CD4-positive, alpha-beta memory T cell (primary cell): ENCODE results near the gene PLCL1. TPM values are rescaled to one million over a fixed set of nuclear protein-coding genes. Genes with fewer than 3 reads are reported as not detected.
A peak's percentile ranks its signal among the peaks of the same experiment; 100 is the strongest.

Experiments
- CTCF ChIA-PET: fragments of 350-600 bp; sonication (Branson Sonifier 250); formaldehyde crosslinking; loops from one replicate; lab custom pipeline; 2021; ENCODE audit warnings: inconsistent platforms; ENCODE audit not compliant: partially characterized antibody; lab: Charles Lee
- POLR2A ChIA-PET: fragments of 350-600 bp; sonication (Branson Sonifier 250); formaldehyde crosslinking; loops from one replicate; lab custom pipeline; 2021; ENCODE audit not compliant: partially characterized antibody; lab: Charles Lee
- DNase-seq, 5 donors: peaks; one replicate each; pipeline versions ENCODE4 v3.0.0 to v3.0.0-alpha.2; 2020 to 2022; ENCODE audit warnings: mixed read lengths in 1 of 5
- H3K27ac ChIP-seq: one replicate; pipeline ENCODE4 v1.7.0; 2013; ENCODE audit warnings: low read depth, low read length
- H3K27me3 ChIP-seq: 2 replicates; pipeline ENCODE4 v1.7.0; 2013; ENCODE audit warnings: mild to moderate bottlenecking, low read length, moderate library complexity; ENCODE audit not compliant: insufficient read depth
- H3K36me3 ChIP-seq: 2 replicates; pipeline ENCODE4 v1.7.0; 2013; ENCODE audit warnings: mild to moderate bottlenecking, low read length, moderate library complexity; ENCODE audit not compliant: insufficient read depth
- H3K4me1 ChIP-seq: 2 replicates; pipeline ENCODE4 v1.7.0; 2013; ENCODE audit warnings: mild to moderate bottlenecking, low read length, moderate library complexity; ENCODE audit not compliant: insufficient read depth
- H3K4me3 ChIP-seq, 2 donors: one replicate each; pipeline ENCODE4 v1.7.0; 2013; ENCODE audit warnings: low read length in 2 of 2, mild to moderate bottlenecking in 1 of 2
- H3K9me3 ChIP-seq, 2 donors: one replicate each; pipeline ENCODE4 v1.7.0; 2013; ENCODE audit warnings: low read length in 2 of 2, control low read depth in 1 of 2; ENCODE audit not compliant: control insufficient read depth in 1 of 2
- H3K27ac Mint-ChIP-seq, 7 donors: one replicate each; pipeline ENCODE4 v1.8.0; 2020 to 2021; ENCODE audit warnings: mixed read lengths in 7 of 7, mild to moderate bottlenecking in 6 of 7, inconsistent platforms in 3 of 7, moderate library complexity in 3 of 7
- H3K27me3 Mint-ChIP-seq, 2 donors: one replicate each; pipeline ENCODE4 v1.8.0; 2020 to 2021; ENCODE audit warnings: mixed read lengths in 2 of 2
- H3K36me3 Mint-ChIP-seq, 2 donors: one replicate each; pipeline ENCODE4 v1.8.0; 2020 to 2021; ENCODE audit warnings: mixed read lengths in 2 of 2, inconsistent platforms in 1 of 2, mild to moderate bottlenecking in 1 of 2
- H3K4me1 Mint-ChIP-seq, 4 donors: one replicate each; pipeline ENCODE4 v1.8.0; 2020 to 2021; ENCODE audit warnings: mixed read lengths in 4 of 4, mild to moderate bottlenecking in 1 of 4
- H3K4me3 Mint-ChIP-seq, 8 donors: one replicate each; pipeline ENCODE4 v1.8.0; 2020 to 2021; ENCODE audit warnings: mixed read lengths in 8 of 8, mild to moderate bottlenecking in 7 of 8, moderate library complexity in 6 of 8, inconsistent platforms in 3 of 8
- H3K9me3 Mint-ChIP-seq, 8 donors: one replicate each; pipeline ENCODE4 v1.8.0; 2020 to 2021; ENCODE audit warnings: mixed read lengths in 8 of 8, mild to moderate bottlenecking in 5 of 8, inconsistent platforms in 3 of 8, moderate library complexity in 1 of 8
- intact Hi-C: fragments of 100-400 bp; cut with micrococcal nuclease; formaldehyde crosslinking; loops from one replicate; pipeline ENCODE4 v1.15.1; 2023
- polyA plus RNA-seq, 2 donors: library from polyadenylated mRNA; unstranded; fragments of 300-500 nt; fragmentation: Illumina TruSeq; gene quantifications; one replicate each; pipeline ENCODE4 v1.2.3, GENCODE V29; 2021
- total RNA-seq, 2 experiments: library from RNA; stranded (reverse); gene quantifications; one replicate each; pipeline ENCODE4 v1.2.3, GENCODE V29; 2021

Gene PLCL1
- total and polyA plus RNA-seq, 4 experiments from 2014 or later: 5.5 to 17.6 (median 12.4) TPM

GRCh38 chr2:197941715-197942114, 137.3 kb downstream of the PLCL1 start:
- DNase-seq: no peak
- Mint-ChIP-seq H3K4me1 (peaks cover 16 to 43% (median 29%) of the 10 kb centered on the region in 4 donors), H3K4me3 (peak overlapping the region in 1 of 8 donors; percentile 4), H3K36me3 (no peaks in the 10 kb centered on the region), H3K27me3 (no peaks in the 10 kb centered on the region), H3K27ac (no peak overlapping the region), H3K9me3 (peaks cover 0 to 4% (median 0%) of the 10 kb centered on the region in 8 donors)
- Histone ChIP-seq H3K27ac (no peak overlapping the region), H3K36me3 (no peaks in the 10 kb centered on the region), H3K4me1 (no peaks in the 10 kb centered on the region), H3K9me3 (no peaks in the 10 kb centered on the region), H3K4me3 (no peak overlapping the region), H3K27me3 (no peaks in the 10 kb centered on the region)
- POLR2A ChIA-PET: no interaction called here
- intact Hi-C loops: no loop called here
- CTCF ChIA-PET: no interaction called here

DNA sequence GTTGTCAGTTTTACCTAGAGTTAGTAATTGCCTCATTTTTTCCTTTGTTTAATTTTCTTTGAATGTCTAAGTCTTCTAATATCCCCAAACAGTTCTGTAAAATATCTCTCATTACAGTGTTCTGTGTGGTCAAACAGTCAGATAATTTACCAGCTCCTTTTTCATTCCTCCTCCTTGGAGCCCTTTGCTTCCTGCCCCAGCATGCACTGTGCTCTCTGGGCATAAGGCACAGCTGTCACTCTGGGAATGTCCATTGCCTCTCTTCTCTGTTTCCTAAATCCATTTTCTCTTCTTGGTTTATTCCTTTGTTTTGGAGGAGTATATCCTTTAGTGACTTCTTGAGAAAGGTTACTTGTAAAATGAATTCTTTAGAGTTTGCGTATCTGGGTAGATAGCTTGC, 139.3 kb downstream of the PLCL1 start:
- H3K36me3 Mint-ChIP-seq: no peaks in the 10 kb centered on the region
- no peaks in the 10 kb centered on the region for H3K27me3 Mint-ChIP-seq
- no peak overlapping the region for H3K4me3 Mint-ChIP-seq
- H3K4me1 ChIP-seq: no peaks in the 10 kb centered on the region
- no peaks in the 10 kb centered on the region for H3K9me3 ChIP-seq
- H3K9me3 Mint-ChIP-seq: peaks cover 0 to 3% (median 0%) of the 10 kb centered on the region in 8 donors
- no peak overlapping the region for H3K27ac Mint-ChIP-seq
- H3K27me3 ChIP-seq: no peaks in the 10 kb centered on the region
- no peak overlapping the region for H3K27ac ChIP-seq
- DNase-seq: no peak
- H3K36me3 ChIP-seq: no peaks in the 10 kb centered on the region
- H3K4me3 ChIP-seq: no peak overlapping the region
- ChIA-PET POLR2A (no interaction called here), CTCF (no interaction called here)
- intact Hi-C loops: no loop called here
- H3K4me1 Mint-ChIP-seq: peaks cover 22 to 57% (median 34%) of the 10 kb centered on the region in 4 donors

DNA sequence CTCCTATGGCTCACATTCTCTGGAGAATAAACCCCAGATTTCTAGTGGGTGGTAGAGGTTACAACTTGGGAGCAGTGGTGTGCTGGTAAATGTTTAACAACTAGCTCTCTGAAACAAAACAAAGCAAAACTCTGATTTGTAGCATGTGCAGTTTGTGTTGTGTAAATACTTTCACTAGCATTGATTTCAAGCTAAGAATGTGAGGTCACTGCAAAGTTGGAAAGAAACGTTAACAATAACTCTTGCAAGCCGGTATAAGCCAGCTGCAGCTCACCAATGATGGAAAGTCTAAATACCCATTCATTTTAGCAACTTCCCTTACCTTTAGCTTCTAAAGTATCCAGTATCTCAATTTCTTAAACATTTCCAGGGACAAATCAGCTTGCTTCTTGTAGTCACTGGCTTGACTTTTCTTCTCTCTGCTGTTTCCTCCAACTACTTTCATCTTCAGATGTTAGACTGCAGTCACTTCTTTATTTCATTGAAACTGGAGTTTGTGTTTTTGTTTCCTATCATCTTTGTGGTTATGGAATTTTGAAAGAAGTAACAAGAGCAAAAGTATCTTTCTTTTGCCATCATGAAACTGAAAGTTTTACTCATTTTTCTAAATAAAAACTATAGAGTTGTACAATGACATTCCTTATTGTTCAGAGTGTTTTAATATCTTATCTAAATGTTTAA, 140.2 kb downstream of the PLCL1 start:
- Mint-ChIP-seq H3K4me3 (peak overlapping the region in 1 of 8 donors; percentile 58), H3K9me3 (peaks cover 0 to 3% (median 0%) of the 10 kb centered on the region in 8 donors), H3K36me3 (no peaks in the 10 kb centered on the region), H3K27me3 (no peaks in the 10 kb centered on the region), H3K27ac (no peak overlapping the region), H3K4me1 (peaks cover 23 to 61% (median 38%) of the 10 kb centered on the region in 4 donors)
- Histone ChIP-seq H3K4me1 (no peaks in the 10 kb centered on the region), H3K36me3 (no peaks in the 10 kb centered on the region), H3K9me3 (no peaks in the 10 kb centered on the region), H3K27ac (no peak overlapping the region), H3K27me3 (no peaks in the 10 kb centered on the region), H3K4me3 (no peak overlapping the region)
- DNase-seq: no peak
- intact Hi-C loops: no loop called here
- POLR2A ChIA-PET: no interaction called here
- CTCF ChIA-PET: no interaction called here

- Mint-ChIP-seq H3K4me1 (peaks cover 26 to 71% (median 49%) of the 10 kb centered on the region in 4 donors), H3K9me3 (peaks cover 0 to 3% (median 0%) of the 10 kb centered on the region in 8 donors), H3K27me3 (no peaks in the 10 kb centered on the region), H3K4me3 (no peak overlapping the region), H3K27ac (no peak overlapping the region), H3K36me3 (no peaks in the 10 kb centered on the region)
- H3K27ac ChIP-seq: no peak overlapping the region
- ChIA-PET POLR2A (interaction anchor here (0.6 kb wide), 1 partner anchor 142 kb away, joined by 3 read pairs; the partner anchor contains the start of gene PLCL1), CTCF (no interaction called here)
- H3K36me3 ChIP-seq: no peaks in the 10 kb centered on the region
- no peaks in the 10 kb centered on the region for H3K9me3 ChIP-seq
- H3K4me1 ChIP-seq: no peaks in the 10 kb centered on the region
- H3K4me3 ChIP-seq: no peak overlapping the region
- DNase-seq: no peak
- intact Hi-C loops: no loop called here
- no peaks in the 10 kb centered on the region for H3K27me3 ChIP-seq
Observed at GRCh38 chr2:197946562-197946961, 142.2 kb downstream of the PLCL1 start.

- Mint-ChIP-seq H3K36me3 (peaks cover 0 to 4% of the 10 kb centered on the region in 2 donors), H3K9me3 (peaks cover 0 to 3% (median 0%) of the 10 kb centered on the region in 8 donors), H3K4me1 (peaks cover 27 to 69% (median 48%) of the 10 kb centered on the region in 4 donors), H3K27ac (peak overlapping the region in 1 of 7 donors; percentile 8), H3K27me3 (no peaks in the 10 kb centered on the region), H3K4me3 (no peak overlapping the region)
- intact Hi-C loops: no loop called here
- DNase-seq: no peak
- POLR2A ChIA-PET: interaction anchor here (0.6 kb wide), 1 partner anchor 143 kb away, joined by 3 read pairs; the partner anchor contains the start of gene PLCL1
- Histone ChIP-seq H3K4me3 (no peak overlapping the region), H3K27ac (no peak overlapping the region), H3K9me3 (no peaks in the 10 kb centered on the region), H3K27me3 (no peaks in the 10 kb centered on the region), H3K36me3 (no peaks in the 10 kb centered on the region), H3K4me1 (no peaks in the 10 kb centered on the region)
- CTCF ChIA-PET: no interaction called here
Observed at GRCh38 chr2:197947219-197947757, 142.9 kb downstream of the PLCL1 start.

GRCh38 chr2:197949224-197949623, 144.8 kb downstream of the PLCL1 start:
- Mint-ChIP-seq H3K9me3 (peaks cover 0 to 3% (median 0%) of the 10 kb centered on the region in 8 donors), H3K4me3 (no peak overlapping the region), H3K27ac (peak overlapping the region in 3 of 7 donors; percentile 18 to 78 (median 77)), H3K27me3 (no peaks in the 10 kb centered on the region), H3K36me3 (peaks cover 0 to 4% of the 10 kb centered on the region in 2 donors), H3K4me1 (peaks cover 34 to 75% (median 51%) of the 10 kb centered on the region in 4 donors)
- ChIA-PET POLR2A (no interaction called here), CTCF (interaction anchor here (1.0 kb wide), 1 partner anchor 12 kb away, joined by 3 read pairs; no protein-coding TSS in a partner anchor)
- Histone ChIP-seq H3K4me3 (no peak overlapping the region), H3K27me3 (no peaks in the 10 kb centered on the region), H3K27ac (no peak overlapping the region), H3K36me3 (no peaks in the 10 kb centered on the region), H3K9me3 (no peaks in the 10 kb centered on the region), H3K4me1 (peaks cover 12% of the 10 kb centered on the region)
- intact Hi-C loops: no loop called here
- DNase-seq: no peak

DNA sequence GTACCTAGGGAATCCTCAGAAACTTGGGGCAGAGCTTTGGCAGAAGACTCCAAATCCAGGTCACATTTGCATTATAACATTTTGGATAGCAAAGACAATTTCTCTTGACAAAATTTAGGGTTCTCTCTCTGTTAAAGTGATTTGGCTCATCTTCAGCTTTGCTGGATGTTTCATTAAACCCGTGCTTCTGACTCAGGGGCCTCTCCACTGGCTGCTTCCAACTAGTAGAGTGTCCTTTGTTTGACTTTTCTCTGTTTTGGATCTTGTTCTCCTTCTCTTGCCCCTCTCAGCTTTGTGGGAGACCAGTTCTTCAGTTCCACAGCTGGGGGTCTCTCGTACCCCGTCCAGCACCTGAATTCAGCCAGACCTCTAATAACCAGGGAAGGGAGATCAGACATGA, 145.6 kb downstream of the PLCL1 start:
- no peak overlapping the region for H3K4me3 Mint-ChIP-seq
- no peak overlapping the region for H3K27ac ChIP-seq
- H3K9me3 Mint-ChIP-seq: peaks cover 0 to 3% (median 0%) of the 10 kb centered on the region in 8 donors
- no peak overlapping the region for H3K27ac Mint-ChIP-seq
- POLR2A ChIA-PET: no interaction called here
- H3K27me3 Mint-ChIP-seq: no peaks in the 10 kb centered on the region
- H3K9me3 ChIP-seq: no peaks in the 10 kb centered on the region
- DNase-seq: no peak
- CTCF ChIA-PET: no interaction called here
- peaks cover 37 to 75% (median 55%) of the 10 kb centered on the region in 4 donors for H3K4me1 Mint-ChIP-seq
- H3K36me3 ChIP-seq: no peaks in the 10 kb centered on the region
- peaks cover 20% of the 10 kb centered on the region for H3K4me1 ChIP-seq
- H3K27me3 ChIP-seq: no peaks in the 10 kb centered on the region
- H3K36me3 Mint-ChIP-seq: peaks cover 1 to 4% of the 10 kb centered on the region in 2 donors
- no peak overlapping the region for H3K4me3 ChIP-seq
- intact Hi-C loops: loop anchor here (5.0 kb wide), 1 partner anchor 143 kb away; no protein-coding TSS in a partner anchor
